ENCODE data around the gene RNASE12.

DNA sequence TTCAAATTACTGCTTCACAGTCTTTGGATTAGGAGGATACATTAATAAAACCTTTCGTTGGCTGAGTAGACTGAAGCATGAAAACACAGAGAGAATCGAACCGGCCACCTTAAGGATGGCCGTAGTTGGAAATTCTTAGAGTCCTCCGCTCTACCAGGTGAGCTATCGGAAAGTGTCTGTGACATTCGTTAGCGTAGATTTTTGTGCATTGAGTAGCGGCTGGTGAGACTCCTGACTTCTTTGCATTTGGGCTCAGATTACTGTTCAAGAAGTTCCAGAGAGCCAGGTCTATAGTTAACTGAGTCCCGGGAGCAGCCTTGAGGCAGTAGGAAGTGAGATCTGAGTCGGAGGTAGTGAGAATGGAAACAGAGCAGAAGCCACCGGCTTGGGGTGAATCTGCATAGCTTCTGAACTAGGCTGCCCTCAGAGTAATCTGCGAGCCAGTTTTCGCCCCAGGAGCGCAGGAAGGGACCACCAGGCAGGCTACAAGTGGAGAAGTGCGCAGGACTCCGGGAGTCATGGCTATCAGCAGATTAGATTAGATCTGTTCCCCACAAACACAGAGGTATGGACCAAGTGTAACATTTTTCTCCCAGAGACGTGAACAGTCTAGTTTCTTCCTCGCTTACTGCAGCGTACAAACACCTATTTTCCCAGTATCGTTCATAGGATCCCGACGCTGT, 39.3 kb upstream of the RNASE12 start:
- TF ChIP-seq, protein P1, sequence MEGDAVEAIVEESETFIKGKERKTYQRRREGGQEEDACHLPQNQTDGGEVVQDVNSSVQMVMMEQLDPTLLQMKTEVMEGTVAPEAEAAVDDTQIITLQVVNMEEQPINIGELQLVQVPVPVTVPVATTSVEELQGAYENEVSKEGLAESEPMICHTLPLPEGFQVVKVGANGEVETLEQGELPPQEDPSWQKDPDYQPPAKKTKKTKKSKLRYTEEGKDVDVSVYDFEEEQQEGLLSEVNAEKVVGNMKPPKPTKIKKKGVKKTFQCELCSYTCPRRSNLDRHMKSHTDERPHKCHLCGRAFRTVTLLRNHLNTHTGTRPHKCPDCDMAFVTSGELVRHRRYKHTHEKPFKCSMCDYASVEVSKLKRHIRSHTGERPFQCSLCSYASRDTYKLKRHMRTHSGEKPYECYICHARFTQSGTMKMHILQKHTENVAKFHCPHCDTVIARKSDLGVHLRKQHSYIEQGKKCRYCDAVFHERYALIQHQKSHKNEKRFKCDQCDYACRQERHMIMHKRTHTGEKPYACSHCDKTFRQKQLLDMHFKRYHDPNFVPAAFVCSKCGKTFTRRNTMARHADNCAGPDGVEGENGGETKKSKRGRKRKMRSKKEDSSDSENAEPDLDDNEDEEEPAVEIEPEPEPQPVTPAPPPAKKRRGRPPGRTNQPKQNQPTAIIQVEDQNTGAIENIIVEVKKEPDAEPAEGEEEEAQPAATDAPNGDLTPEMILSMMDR (IDR thresholded peaks at IDR 0.05): no peak
- no peak for TF ChIP-seq EP300 (IDR thresholded peaks at IDR 0.05)
- no peak for TF ChIP-seq POLR2AphosphoS5 (IDR thresholded peaks at IDR 0.05)
- no peak for TF ChIP-seq POLR2A (IDR thresholded peaks at IDR 0.05)

Measured in stomach (tissue), 4 donors.